WI38 (cell line): ENCODE measurements around the gene ZBTB7C.

Experiments used
- H3K4me3 ChIP-seq: 2 replicates; pipeline ENCODE4 v1.5.1; 2011; ENCODE audit warnings: low read depth, mild to moderate bottlenecking, control low read depth, low read length
- TF ChIP-seq, protein P1 (sequence below): IDR thresholded peaks from 2 replicates; pipeline ENCODE4 v1.5.1; 2012; ENCODE audit warnings: low read depth, mild to moderate bottlenecking, control low read depth, low read length

Gene ZBTB7C

DNA sequence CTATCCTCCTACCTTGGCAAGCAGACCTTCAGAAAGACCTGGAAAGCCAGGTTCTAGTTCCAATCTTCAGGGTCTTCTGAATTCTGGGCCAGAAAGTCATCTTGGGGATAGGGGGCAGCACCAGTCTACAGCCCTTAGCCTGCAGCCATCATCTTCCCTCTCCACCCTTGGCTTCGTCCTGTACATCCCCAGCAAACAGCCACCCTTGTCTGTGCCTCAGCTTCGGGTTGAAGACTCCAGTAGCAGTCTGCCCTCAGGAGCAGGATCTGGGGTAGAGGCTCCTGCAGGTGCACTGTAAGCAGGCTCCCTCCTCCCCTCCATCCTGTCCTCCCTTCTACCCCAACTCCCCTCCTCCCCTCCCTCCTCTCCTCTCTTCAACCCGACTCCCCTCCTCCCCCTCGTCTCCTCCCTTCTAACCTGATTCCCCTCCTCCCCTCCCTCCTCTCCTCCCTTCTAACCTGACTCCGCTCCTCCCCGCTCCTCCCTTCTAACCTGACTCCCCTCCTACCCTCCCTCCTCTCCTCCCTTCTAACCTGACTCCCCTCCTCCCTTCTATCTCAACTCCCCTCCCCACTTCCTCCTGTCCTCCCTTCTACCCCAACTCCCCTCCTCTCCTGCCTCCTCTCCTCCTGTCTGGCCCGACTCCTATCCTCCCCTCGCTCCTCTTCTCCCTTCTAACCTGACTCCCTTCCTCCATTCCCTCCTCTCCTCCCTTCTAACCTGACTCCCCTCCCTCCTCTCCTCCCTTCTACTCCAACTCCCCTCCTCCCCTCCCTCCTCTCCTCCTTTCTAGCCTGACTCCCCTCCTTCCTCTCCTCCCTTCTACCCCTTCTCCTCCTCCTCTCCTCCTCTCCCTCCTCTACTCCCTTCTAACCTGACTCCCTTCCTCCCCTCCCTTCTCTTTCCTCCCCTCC lies 388.6 kb downstream of the ZBTB7C start:
- TF ChIP-seq, protein P1, sequence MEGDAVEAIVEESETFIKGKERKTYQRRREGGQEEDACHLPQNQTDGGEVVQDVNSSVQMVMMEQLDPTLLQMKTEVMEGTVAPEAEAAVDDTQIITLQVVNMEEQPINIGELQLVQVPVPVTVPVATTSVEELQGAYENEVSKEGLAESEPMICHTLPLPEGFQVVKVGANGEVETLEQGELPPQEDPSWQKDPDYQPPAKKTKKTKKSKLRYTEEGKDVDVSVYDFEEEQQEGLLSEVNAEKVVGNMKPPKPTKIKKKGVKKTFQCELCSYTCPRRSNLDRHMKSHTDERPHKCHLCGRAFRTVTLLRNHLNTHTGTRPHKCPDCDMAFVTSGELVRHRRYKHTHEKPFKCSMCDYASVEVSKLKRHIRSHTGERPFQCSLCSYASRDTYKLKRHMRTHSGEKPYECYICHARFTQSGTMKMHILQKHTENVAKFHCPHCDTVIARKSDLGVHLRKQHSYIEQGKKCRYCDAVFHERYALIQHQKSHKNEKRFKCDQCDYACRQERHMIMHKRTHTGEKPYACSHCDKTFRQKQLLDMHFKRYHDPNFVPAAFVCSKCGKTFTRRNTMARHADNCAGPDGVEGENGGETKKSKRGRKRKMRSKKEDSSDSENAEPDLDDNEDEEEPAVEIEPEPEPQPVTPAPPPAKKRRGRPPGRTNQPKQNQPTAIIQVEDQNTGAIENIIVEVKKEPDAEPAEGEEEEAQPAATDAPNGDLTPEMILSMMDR, result no peak
- no peak overlapping the region for H3K4me3 ChIP-seq

DNA sequence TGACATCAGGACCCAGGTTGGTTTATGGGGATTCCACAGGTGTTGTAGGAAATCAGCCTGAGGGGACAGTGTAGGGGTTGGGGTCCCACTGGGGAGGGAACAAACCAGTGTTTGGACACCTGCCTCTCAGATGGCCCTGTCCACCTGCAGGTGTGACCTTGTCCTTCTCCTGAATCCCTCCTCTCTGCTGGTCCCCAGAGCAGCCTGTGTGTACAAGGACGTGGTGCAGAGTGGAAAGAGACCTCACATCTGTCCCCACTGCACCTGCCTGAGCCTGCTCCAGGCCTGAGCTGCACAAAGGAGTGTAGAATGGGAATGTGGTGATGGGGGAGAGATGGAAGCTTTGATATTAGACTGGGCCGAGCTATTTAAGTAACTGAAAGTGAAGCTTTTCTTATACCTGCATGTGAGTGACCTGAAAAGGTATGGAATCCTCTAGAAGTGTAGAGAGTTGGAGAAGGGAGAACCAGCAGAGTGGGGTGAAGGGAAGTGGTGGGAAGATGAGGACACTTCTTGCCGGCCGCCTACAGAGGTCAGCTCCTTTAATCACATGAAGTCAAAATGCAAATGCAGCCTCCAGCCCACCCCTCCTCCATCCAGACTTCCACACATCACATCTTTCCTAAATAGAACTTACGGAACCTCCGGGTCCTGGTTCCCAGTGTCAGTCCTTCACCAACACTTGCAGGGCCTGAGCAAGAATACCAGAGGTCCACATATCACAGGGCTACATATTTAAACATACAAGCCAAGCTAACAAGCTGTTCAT lies 389.4 kb downstream of the ZBTB7C start:
- no peak overlapping the region for H3K4me3 ChIP-seq
- TF ChIP-seq, protein P1, result no peak

DNA sequence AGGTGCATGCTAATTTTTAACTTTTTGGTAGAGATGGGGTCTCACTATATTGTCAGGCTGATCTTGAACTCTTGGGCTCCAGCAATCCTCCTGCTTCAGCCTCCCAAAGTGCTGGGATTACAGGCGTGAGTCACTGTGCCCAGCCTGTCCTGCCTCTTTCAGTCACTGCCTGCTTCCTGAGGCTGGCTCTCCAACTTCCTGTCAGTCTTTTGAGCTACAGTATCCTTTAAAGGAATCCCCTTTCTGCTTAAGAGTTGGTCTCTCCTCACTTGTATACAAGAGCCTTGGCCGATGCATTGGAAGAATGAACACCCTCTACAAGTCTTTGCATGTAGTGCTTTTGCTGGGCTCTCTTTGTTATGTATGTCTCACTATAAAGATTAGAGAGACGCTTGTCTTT lies 390.3 kb downstream of the ZBTB7C start:
- TF ChIP-seq, protein P1, result no peak
- no peak overlapping the region for H3K4me3 ChIP-seq

DNA sequence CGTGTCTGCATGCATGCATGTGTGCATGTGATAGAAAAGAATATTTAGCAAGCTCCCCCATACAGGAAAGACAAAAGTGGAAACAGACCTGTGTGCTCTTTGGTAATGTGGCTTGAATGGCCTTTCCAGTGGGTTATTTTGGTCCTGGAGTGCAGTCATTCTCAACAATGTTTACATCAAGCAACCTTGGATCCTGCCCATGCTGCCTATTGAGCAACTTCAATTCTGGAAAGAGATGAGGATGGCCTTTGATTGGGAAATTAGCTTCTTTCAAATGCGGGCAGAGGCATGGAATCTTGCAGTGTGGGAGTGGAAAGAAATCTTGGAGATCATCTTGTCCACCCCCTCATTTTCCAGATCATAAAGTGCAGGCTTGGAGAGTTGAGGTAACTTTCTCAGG lies 391.5 kb downstream of the ZBTB7C start:
- TF ChIP-seq, protein P1, result no peak
- no peak overlapping the region for H3K4me3 ChIP-seq

DNA sequence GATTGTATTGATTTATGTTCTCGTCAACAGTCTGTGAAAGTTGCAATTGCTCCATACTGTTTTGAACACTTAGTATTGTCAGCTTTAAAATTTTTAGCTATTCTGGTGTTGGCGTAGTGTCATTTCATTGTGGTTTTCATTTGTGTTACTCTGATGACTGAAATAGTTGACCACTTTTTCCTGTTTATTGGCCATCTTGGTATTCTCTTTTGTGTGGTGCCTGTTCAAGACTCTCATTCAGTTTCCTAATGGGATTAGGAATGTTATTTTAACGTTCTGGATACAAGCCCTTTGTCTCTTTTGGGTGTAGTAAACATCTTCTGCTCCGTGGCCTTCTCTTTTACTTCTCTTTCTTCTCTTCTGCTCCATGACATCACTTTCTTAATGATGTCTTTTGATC lies 396.0 kb downstream of the ZBTB7C start:
- TF ChIP-seq, protein P1, result no peak
- no peak overlapping the region for H3K4me3 ChIP-seq

DNA sequence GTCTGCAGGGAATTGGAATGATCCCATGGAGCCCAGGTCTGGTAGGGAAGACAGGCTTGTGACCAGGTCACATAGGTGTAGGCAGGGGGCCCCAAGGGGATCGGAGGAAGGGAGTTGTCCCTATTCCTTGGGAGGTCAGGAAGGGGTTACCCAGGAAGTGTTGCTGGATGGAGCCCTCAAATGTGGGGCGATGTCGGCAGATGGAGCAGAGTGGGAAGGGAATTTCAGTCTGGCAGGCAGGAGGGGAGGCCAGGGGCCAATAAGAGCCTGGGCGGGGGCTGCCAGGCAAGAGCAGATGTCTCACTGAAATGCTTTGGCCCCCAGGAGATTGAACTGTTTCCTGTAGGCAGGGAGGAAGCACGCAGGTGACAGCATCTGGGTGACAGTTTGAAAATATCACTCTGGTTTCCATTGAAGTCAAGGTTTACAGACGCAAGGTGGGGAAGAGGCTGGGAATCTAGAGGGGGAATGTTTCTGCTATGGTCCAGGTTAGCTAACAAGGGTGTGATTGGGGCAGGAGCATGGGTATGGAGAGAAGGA lies 397.2 kb downstream of the ZBTB7C start:
- TF ChIP-seq, protein P1, result no peak

More for the DNA sequence above, 397.2 kb downstream of the ZBTB7C start:
- no peak overlapping the region for H3K4me3 ChIP-seq
